Lower lobe of right lung (tissue), 2 donors: ENCODE data around the gene TBX6. TPM values are rescaled to one million over a fixed set of nuclear protein-coding genes. Genes with fewer than 3 reads are reported as not detected.

ENCODE experiments used
- ATAC-seq, 2 donors: fragments of 200-7000 bp; cut with Tn5 transposase; one replicate each; pipeline ENCODE4 v1.9.1; 2020 to 2022; ENCODE audit warnings: mild to moderate bottlenecking in 2 of 2, moderate library complexity in 2 of 2
- DNase-seq: peaks from one replicate; pipeline ENCODE4 v3.0.0-alpha.2; 2020
- H3K27ac ChIP-seq: fragments of 200-600 bp; one replicate; pipeline ENCODE4 v1.8.0; 2022
- H3K27me3 ChIP-seq: fragments of 200-600 bp; one replicate; pipeline ENCODE4 v1.8.0; 2022; ENCODE audit warnings: low read depth
- H3K36me3 ChIP-seq: fragments of 200-600 bp; one replicate; pipeline ENCODE4 v1.8.0; 2022; ENCODE audit warnings: mild to moderate bottlenecking
- H3K4me1 ChIP-seq: fragments of 200-600 bp; one replicate; pipeline ENCODE4 v1.8.0; 2022
- H3K4me3 ChIP-seq: fragments of 200-600 bp; one replicate; pipeline ENCODE4 v1.8.0; 2022; ENCODE audit warnings: mild to moderate bottlenecking
- H3K9me3 ChIP-seq: fragments of 200-600 bp; one replicate; pipeline ENCODE4 v1.8.0; 2022
- CTCF ChIP-seq: fragments of 200-600 bp; IDR thresholded peaks from one replicate; pipeline ENCODE4 v1.8.0; 2022; ENCODE audit warnings: antibody characterized with exemption, mild to moderate bottlenecking
- intact Hi-C: fragments of 100-400 bp; cut with DNase I; formaldehyde crosslinking; loops from one replicate; pipeline ENCODE4 v1.11.0; 2022
- total RNA-seq: library from RNA; stranded (reverse); fragmentation: NEBNext Ultra II Directional; extraction: Animal tissue kit (Norgen Biotek cat#: 25700); gene quantifications from one replicate; pipeline ENCODE4 v1.2.1, GENCODE V29; 2021
- donor health status: DM: no; HTN: yes; CAD: no; lungs with severe emphysema.

Gene TBX6
- total RNA-seq, 1 donor from 2014 or later = 1.6 TPM

DNA sequence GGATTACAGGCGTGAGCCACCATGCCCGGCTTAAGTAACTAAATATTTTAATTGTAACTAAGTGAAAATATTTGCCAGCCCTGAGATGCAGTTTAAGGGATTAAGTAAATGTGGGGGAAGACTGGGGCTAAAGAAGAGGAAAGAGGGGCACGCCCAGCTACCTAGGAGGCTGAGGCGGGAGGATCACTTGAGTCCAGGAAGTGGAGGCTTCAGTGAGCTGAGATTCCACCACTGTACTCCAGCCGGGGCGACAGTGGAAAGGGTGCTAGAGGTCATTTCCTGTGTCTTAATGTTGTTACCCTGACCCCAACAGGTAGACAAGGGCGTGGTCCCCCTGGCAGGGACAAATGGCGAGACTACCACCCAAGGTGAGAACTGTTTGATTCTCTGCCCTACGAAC is 23.4 kb downstream of the TBX6 start:
- Histone ChIP-seq H3K4me3 (no peak overlapping the region), H3K36me3 (peaks cover 63% of the 10 kb centered on the region)
- no peak for ATAC-seq

GRCh38 chr16:30067584-30067916 is 24.2 kb downstream of the TBX6 start:
- no peaks in the 10 kb centered on the region for H3K9me3 ChIP-seq
- H3K36me3 ChIP-seq = peaks cover 56% of the 10 kb centered on the region
- no peaks in the 10 kb centered on the region for H3K27me3 ChIP-seq
- ATAC-seq = no peak
- peak overlapping the region; percentile 95 for H3K4me3 ChIP-seq
- peaks cover 47% of the 10 kb centered on the region for H3K4me1 ChIP-seq
- intact Hi-C loops = no loop called here
- H3K27ac ChIP-seq = peak overlapping the region; percentile 99
- DNase-seq = no peak
- TF ChIP-seq CTCF = no peak

More for the DNA sequence above, 23.4 kb downstream of the TBX6 start:
- Histone ChIP-seq H3K27ac (no peak overlapping the region), H3K9me3 (no peaks in the 10 kb centered on the region), H3K4me1 (peaks cover 44% of the 10 kb centered on the region), H3K27me3 (no peaks in the 10 kb centered on the region)
- no peak for DNase-seq
- no peak for TF ChIP-seq CTCF
- intact Hi-C loops = no loop called here

- Histone ChIP-seq H3K9me3 (no peaks in the 10 kb centered on the region), H3K36me3 (peaks cover 50% of the 10 kb centered on the region), H3K27ac (peak overlapping the region; percentile 99), H3K4me3 (peak overlapping the region; percentile 95), H3K27me3 (no peaks in the 10 kb centered on the region), H3K4me1 (peaks cover 47% of the 10 kb centered on the region)
- intact Hi-C loops = no loop called here
- DNase-seq (peak; percentile 60), ATAC-seq (no peak)
- no peak for TF ChIP-seq CTCF
Measured at GRCh38 chr16:30066761-30067583, 24.8 kb downstream of the TBX6 start.

DNA sequence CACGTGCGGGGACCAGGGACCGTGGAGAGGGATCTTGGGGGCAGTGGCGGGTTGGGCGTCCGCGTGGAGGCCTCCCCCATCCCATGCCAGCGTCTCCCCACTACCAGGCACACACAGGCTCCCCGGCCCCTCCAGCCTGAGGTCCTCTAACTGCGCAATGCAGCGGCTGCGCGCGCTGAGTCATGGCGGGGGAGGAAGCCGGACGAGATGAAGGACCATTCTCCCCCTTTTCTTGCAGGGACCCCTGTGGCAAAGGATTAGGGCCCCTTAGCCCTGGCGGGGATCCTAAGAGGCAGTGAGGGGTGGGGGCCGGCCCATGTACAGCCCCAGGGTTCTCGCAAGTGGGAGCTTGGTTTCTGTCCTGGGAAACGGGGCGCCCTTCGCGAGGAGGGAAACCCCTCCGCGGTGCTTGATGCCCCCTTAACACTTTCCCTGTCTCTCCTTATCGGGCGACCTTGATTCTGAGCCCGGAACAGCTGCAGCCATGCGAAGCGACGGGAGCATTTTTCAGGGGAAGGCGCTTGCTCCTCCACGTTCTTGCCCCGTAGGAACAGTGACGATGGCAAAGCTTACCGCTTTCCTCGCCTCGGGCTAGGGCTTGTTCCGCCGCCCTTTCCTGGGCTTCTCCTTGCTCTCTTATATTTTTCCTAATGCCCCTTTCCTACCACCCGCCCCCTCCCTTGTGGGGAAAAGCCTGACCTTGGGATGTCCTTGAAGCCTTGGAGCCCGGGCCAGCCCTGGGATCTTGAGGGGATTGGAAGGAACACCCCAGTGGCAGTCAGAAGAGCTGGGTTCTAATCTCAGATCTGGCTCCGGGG is 25.6 kb downstream of the TBX6 start:
- intact Hi-C loops = no loop called here
- Histone ChIP-seq H3K4me1 (peaks cover 47% of the 10 kb centered on the region), H3K4me3 (peak overlapping the region; percentile 95), H3K36me3 (peaks cover 42% of the 10 kb centered on the region), H3K27me3 (no peaks in the 10 kb centered on the region), H3K9me3 (no peaks in the 10 kb centered on the region), H3K27ac (peak overlapping the region; percentile 99)
- TF ChIP-seq CTCF = no peak
- ATAC-seq = peak; percentile 23 to 44
- peak; percentile 76 for DNase-seq

GRCh38 chr16:30065102-30065942 is 26.4 kb downstream of the TBX6 start, which contains the start of gene ALDOA:
Gene ALDOA, plus strand, starts transcription at chr16:30065760. Its CDS starts 1,138 bp downstream, at chr16:30066898.
- Histone ChIP-seq H3K27me3 (no peaks in the 10 kb centered on the region), H3K27ac (peak within 1 kb of the TSS; percentile 99), H3K9me3 (no peaks in the 10 kb centered on the region), H3K36me3 (peaks cover 34% of the 10 kb centered on the region), H3K4me3 (peak within 1 kb of the TSS; percentile 95), H3K4me1 (peaks cover 47% of the 10 kb centered on the region)
- intact Hi-C loops = no loop called here
- TF ChIP-seq CTCF = peak; percentile 12
- ATAC-seq = peak; percentile 95 to 96
- DNase-seq = peak; percentile 99
